A549 (cell line): ENCODE results near the gene CCDC116.

ENCODE experiments used
- CTCF ChIP-seq: fragments of >200 bp; sonication (Bioruptor Twin); formaldehyde crosslinking; IDR thresholded peaks from 3 replicates; pipeline ENCODE4 v1.5.1; 2016
- EHMT2 ChIP-seq: fragments of 200-600 bp; sonication (generic); IDR thresholded peaks from 2 replicates; pipeline ENCODE4 v1.6.1; 2016; ENCODE audit warnings: antibody characterized with exemption, low read depth, mild to moderate bottlenecking, moderate library complexity
- EP300 ChIP-seq, 2 experiments: fragments of >200 bp; sonication (Bioruptor Twin); formaldehyde crosslinking; IDR thresholded peaks; 2 replicates in 1 of 2; 3 replicates in 1 of 2; pipeline ENCODE4 v1.6.1; 2016 to 2017
- JUN ChIP-seq, 2 experiments: fragments of >200 bp; sonication (Bioruptor Twin); formaldehyde crosslinking; IDR thresholded peaks; 2 replicates in 1 of 2; 3 replicates in 1 of 2; pipeline ENCODE4 v1.6.1; 2016 to 2017
- JUNB ChIP-seq: fragments of >200 bp; sonication (Bioruptor Twin); formaldehyde crosslinking; IDR thresholded peaks from 2 replicates; pipeline ENCODE4 v1.6.1; 2016
- MAFK ChIP-seq: fragments of 450-650 bp; IDR thresholded peaks from 2 replicates; pipeline ENCODE4 v1.6.1; 2014; ENCODE audit not compliant: partially characterized antibody
- MYC ChIP-seq: IDR thresholded peaks from 2 replicates; pipeline ENCODE4 v1.6.1; 2012; ENCODE audit warnings: mild to moderate bottlenecking, inconsistent platforms, low read length, improper control_type of control experiment, borderline replicate concordance
- POLR2A ChIP-seq: IDR thresholded peaks from 2 replicates; pipeline ENCODE4 v1.6.1; 2012; ENCODE audit warnings: mild to moderate bottlenecking, low read length
- RFX5 ChIP-seq: fragments of 450-650 bp; IDR thresholded peaks from 2 replicates; pipeline ENCODE4 v1.7.1; 2014; ENCODE audit warnings: antibody characterized with exemption, mild to moderate bottlenecking, moderate library complexity
- ZFP36 ChIP-seq: fragments of 450-650 bp; IDR thresholded peaks from 2 replicates; pipeline ENCODE4 v1.6.1; 2014; ENCODE audit warnings: borderline replicate concordance; ENCODE audit not compliant: partially characterized antibody
- TF ChIP-seq, protein P1 (sequence below): fragments of >200 bp; sonication (Bioruptor Twin); formaldehyde crosslinking; IDR thresholded peaks from 3 replicates; pipeline ENCODE4 v1.6.1; 2016

GRCh38 chr22:21589396-21589795 is 43.2 kb upstream of the CCDC116 start:
- no peak for TF ChIP-seq CTCF
- no peak for TF ChIP-seq ZFP36
- TF ChIP-seq MYC = no peak
- no peak for TF ChIP-seq EHMT2
- no peak for TF ChIP-seq POLR2A
- no peak for TF ChIP-seq EP300 (IDR thresholded peaks at IDR 0.05)
- no peak for TF ChIP-seq JUN (IDR thresholded peaks at IDR 0.05)
- TF ChIP-seq JUNB = no peak
- no peak for TF ChIP-seq MAFK
- no peak for TF ChIP-seq RFX5
- TF ChIP-seq, protein P1, sequence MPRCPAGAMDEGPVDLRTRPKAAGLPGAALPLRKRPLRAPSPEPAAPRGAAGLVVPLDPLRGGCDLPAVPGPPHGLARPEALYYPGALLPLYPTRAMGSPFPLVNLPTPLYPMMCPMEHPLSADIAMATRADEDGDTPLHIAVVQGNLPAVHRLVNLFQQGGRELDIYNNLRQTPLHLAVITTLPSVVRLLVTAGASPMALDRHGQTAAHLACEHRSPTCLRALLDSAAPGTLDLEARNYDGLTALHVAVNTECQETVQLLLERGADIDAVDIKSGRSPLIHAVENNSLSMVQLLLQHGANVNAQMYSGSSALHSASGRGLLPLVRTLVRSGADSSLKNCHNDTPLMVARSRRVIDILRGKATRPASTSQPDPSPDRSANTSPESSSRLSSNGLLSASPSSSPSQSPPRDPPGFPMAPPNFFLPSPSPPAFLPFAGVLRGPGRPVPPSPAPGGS = no peak
